ENCODE results near the gene SYT3.

GRCh38 chr19:50645107-50645506 lies 5.4 kb upstream of the SYT3 start:
- TF ChIP-seq CTCF (IDR thresholded peaks at IDR 0.05; ENCODE audit: low read depth, low read length, missing input control) (no peak), TAF1 (conservative IDR thresholded peaks at IDR 0.05) (no peak)
